B cell (primary cell): Measurements from ENCODE around the gene TEDC2. TPM values are rescaled to one million over a fixed set of nuclear protein-coding genes. Genes with fewer than 3 reads are reported as not detected.

Source experiments
- ATAC-seq: fragments of 200-7000 bp; cut with Tn5 transposase; one replicate; pipeline ENCODE4 v1.10.0; 2021; ENCODE audit warnings: low read depth, mild to moderate bottlenecking, moderate number of reproducible peaks, moderate library complexity
- CTCF ChIA-PET: fragments of 350-600 bp; sonication (Branson Sonifier 250); formaldehyde crosslinking; loops from one replicate; lab custom pipeline; 2021; ENCODE audit warnings: antibody characterized with exemption, inconsistent platforms; lab: Charles Lee
- POLR2A ChIA-PET: fragments of 350-600 bp; sonication (Branson Sonifier 250); formaldehyde crosslinking; loops from one replicate; lab custom pipeline; 2021; ENCODE audit warnings: antibody characterized with exemption; lab: Charles Lee
- DNase-seq: peaks from one replicate; pipeline ENCODE4 v3.0.0; 2013
- H2AFZ ChIP-seq: 2 replicates; pipeline ENCODE4 v1.6.1; 2012; ENCODE audit warnings: mild to moderate bottlenecking, low read depth, low read length; ENCODE audit not compliant: insufficient read depth, poor library complexity, severe bottlenecking
- H3K27ac ChIP-seq, 2 donors: 1 replicate in 1 of 2; 2 replicates in 1 of 2; pipeline ENCODE4 v1.5.1; 2012 to 2013; ENCODE audit warnings: low read length in 2 of 2, mild to moderate bottlenecking in 2 of 2, moderate library complexity in 1 of 2
- H3K27me3 ChIP-seq, 4 experiments: fragments of 200-600 bp in 1 of 4; sonication (generic) in 1 of 4; replicated peaks in 1 of 4; 1 replicate in 2 of 4; 2 replicates in 2 of 4; pipeline versions ENCODE4 v1.6.1 to v1.7.0; 2013 to 2016; ENCODE audit warnings: low read length in 3 of 4, mild to moderate bottlenecking in 2 of 4, mixed read lengths in 1 of 4, moderate library complexity in 1 of 4; ENCODE audit not compliant: insufficient read depth in 4 of 4, control insufficient read depth in 3 of 4; ENCODE audit errors: control extremely low read depth in 1 of 4
- H3K36me3 ChIP-seq, 2 experiments: replicated peaks in 1 of 2; 1 replicate in 1 of 2; 2 replicates in 1 of 2; pipeline versions ENCODE4 v1.6.1 to v1.7.1; 2013; ENCODE audit warnings: low read length in 1 of 2; ENCODE audit not compliant: insufficient read depth in 2 of 2, control insufficient read depth in 1 of 2; ENCODE audit errors: control extremely low read depth in 1 of 2, extremely low read depth in 1 of 2
- H3K4me1 ChIP-seq, 2 donors: fragments of 200-600 bp in 1 of 2; sonication (generic) in 1 of 2; 1 replicate in 1 of 2; 2 replicates in 1 of 2; pipeline versions ENCODE4 v1.5.1 to v1.6.1; 2013 to 2017; ENCODE audit warnings: low read length in 2 of 2; ENCODE audit not compliant: control insufficient read depth in 2 of 2, insufficient read depth in 2 of 2
- H3K4me2 ChIP-seq: replicated peaks from 2 replicates; pipeline ENCODE3; 2012; ENCODE audit warnings: mild to moderate bottlenecking, low read depth, low read length; ENCODE audit not compliant: poor library complexity, severe bottlenecking
- H3K4me3 ChIP-seq, 5 experiments: fragments of 200-600 bp in 1 of 5; sonication (generic) in 1 of 5; 1 replicate in 3 of 5; 2 replicates in 2 of 5; pipeline versions ENCODE4 v1.5.1 to v1.7.0; 2011 to 2016; ENCODE audit warnings: low read length in 4 of 5, mild to moderate bottlenecking in 4 of 5, low read depth in 2 of 5, control low read depth in 1 of 5, moderate library complexity in 1 of 5; ENCODE audit not compliant: insufficient read depth in 1 of 5; ENCODE audit errors: control extremely low read depth in 1 of 5, extremely low read depth in 1 of 5
- H3K79me2 ChIP-seq: fragments of 200-600 bp; sonication (generic); one replicate; pipeline ENCODE4 v1.6.0; 2016; ENCODE audit warnings: low read length; ENCODE audit not compliant: control insufficient read depth, insufficient read depth
- H3K9ac ChIP-seq: fragments of 200-600 bp; sonication (generic); 2 replicates; pipeline ENCODE4 v1.6.1; 2017; ENCODE audit warnings: mild to moderate bottlenecking, low read length, moderate library complexity
- H3K9me3 ChIP-seq, 3 donors: one replicate each; pipeline versions ENCODE4 v1.6.1 to v1.7.1; 2013; ENCODE audit warnings: low read length in 2 of 3; ENCODE audit not compliant: control insufficient read depth in 2 of 3, insufficient read depth in 1 of 3; ENCODE audit errors: control extremely low read depth in 1 of 3
- H4K20me1 ChIP-seq: 2 replicates; pipeline ENCODE4 v1.6.0; 2012; ENCODE audit warnings: mild to moderate bottlenecking, low read length; ENCODE audit not compliant: insufficient read depth, control insufficient read depth, poor library complexity, severe bottlenecking
- H3K27ac Mint-ChIP-seq: one replicate; pipeline ENCODE4 v1.8.0; 2021; ENCODE audit warnings: mixed read lengths
- H3K27me3 Mint-ChIP-seq: one replicate; pipeline ENCODE4 v1.8.0; 2021; ENCODE audit warnings: mixed read lengths
- H3K4me1 Mint-ChIP-seq: one replicate; pipeline ENCODE4 v1.8.0; 2021; ENCODE audit warnings: mixed read lengths
- H3K4me3 Mint-ChIP-seq: one replicate; pipeline ENCODE4 v1.8.0; 2021; ENCODE audit warnings: mixed read lengths
- H3K9me3 Mint-ChIP-seq: one replicate; pipeline ENCODE4 v1.8.0; 2022; ENCODE audit warnings: mixed read lengths; ENCODE audit not compliant: insufficient read depth
- EZH2 ChIP-seq: IDR thresholded peaks from 2 replicates; pipeline ENCODE4 v1.6.1; 2012; ENCODE audit warnings: borderline replicate concordance, low read depth, mild to moderate bottlenecking, moderate library complexity, low read length; ENCODE audit not compliant: insufficient read depth, poor library complexity, severe bottlenecking
- WGBS: methylation state at CpG from one replicate; pipeline ENCODE4 v1.1.5; 2013; ENCODE audit warnings: missing lambda C conversion rate; ENCODE audit not compliant: insufficient coverage; 5-methylcytosine and 5-hydroxymethylcytosine counted together
- intact Hi-C: fragments of 100-400 bp; cut with micrococcal nuclease; formaldehyde crosslinking; loops from one replicate; pipeline ENCODE4 v1.10.0; 2022
- polyA plus RNA-seq: library from polyadenylated mRNA; depleted of rRNA; stranded (reverse); fragments of >200 nt; gene quantifications from 2 replicates; pipeline ENCODE4 v1.2.3, GENCODE V29; 2012
- total RNA-seq, 2 donors: library from RNA; stranded (reverse); fragments of 120-200 nt in 1 of 2; gene quantifications; 1 replicate in 1 of 2; 2 replicates in 1 of 2; pipeline versions ENCODE4 v1.2.3 to v1.2.4, GENCODE V29; 2013 to 2022
- TF ChIP-seq, protein P1 (sequence below): fragments of 200-600 bp; IDR thresholded peaks from one replicate; pipeline ENCODE4 v1.8.0; 2022; ENCODE audit warnings: antibody characterized with exemption, mild to moderate bottlenecking

TEDC2 gene
- total and polyA plus RNA-seq, 2 donors (not counting 1 experiment from before 2014, with no cell fraction given) = 1.1 to 2.9 TPM

DNA sequence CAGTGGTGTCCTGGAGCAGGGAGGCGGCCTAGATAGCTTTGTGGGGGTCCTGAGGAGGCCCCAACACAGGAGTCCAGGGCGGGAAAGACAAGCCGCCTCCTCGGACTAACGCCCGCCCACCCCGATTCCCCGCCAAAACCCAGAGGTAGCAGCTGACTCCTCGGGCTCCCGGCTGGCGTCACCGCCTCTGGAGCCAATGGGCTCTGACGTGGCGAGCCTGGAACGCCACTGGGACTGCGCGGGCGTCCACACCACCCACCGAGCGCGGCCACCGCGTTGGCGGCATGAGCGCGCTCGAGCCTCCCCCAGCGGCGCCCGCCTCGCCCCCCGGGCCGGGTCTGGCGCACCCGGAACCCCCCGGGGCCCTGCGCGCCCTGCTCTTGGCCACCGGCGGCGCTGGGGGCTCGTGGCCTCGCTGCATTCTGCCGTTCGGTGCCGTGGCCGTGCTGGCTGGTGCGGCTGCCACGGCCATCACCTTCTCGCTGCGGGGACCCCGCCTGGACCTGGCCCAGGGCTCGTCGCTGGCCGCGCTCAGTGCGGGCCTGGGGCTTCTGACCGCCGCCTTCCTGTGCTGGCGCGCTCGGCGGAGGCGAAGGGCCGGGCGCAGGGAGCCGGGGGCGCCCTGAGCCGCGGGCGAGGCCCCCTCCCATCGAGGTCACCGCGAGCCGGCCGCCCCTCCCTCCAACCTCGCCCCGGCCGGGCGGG, 7.8 kb downstream of the TEDC2 start:
- Histone ChIP-seq H3K4me1 (peaks cover 48 to 57% of the 10 kb centered on the region in 2 donors), H3K27ac (no peak overlapping the region), H3K4me3 (peak overlapping the region in 3 of 5 experiments; percentile 41 to 55 (median 43)), H3K9ac (peak overlapping the region; percentile 66), H4K20me1 (peaks cover 32% of the 10 kb centered on the region), H3K9me3 (no peaks in the 10 kb centered on the region), H3K27me3 (peaks cover 0 to 44% (median 27%) of the 10 kb centered on the region in 4 experiments), H3K79me2 (peaks cover 1% of the 10 kb centered on the region), H3K4me2 (peak overlapping the region; percentile 97), H2AFZ (peak overlapping the region; percentile 66), H3K36me3 (no peaks in the 10 kb centered on the region)
- intact Hi-C loops = no loop called here
- peak overlapping the region; percentile 79 for H3K4me3 Mint-ChIP-seq
- peak; percentile 54 for DNase-seq
- POLR2A ChIA-PET = interaction anchor here (0.5 to 1.8 kb wide), 3 partner anchors 8 to 483 kb away, joined by 3 to 11 read pairs (median 5); partner anchors contain the start of genes GFER and TEDC2
- ATAC-seq = peak; percentile 7
- WGBS = 2% methylated on average over 80 of the region's 80 CpGs
- CTCF ChIA-PET = interaction anchor here (1.2 to 2.1 kb wide), 4 partner anchors 8 to 42 kb away, joined by 3 to 6 read pairs (median 4); partner anchors contain the start of gene TEDC2
- peaks cover 15% of the 10 kb centered on the region for H3K27me3 Mint-ChIP-seq
- peaks cover 34% of the 10 kb centered on the region for H3K4me1 Mint-ChIP-seq
- no peak for TF ChIP-seq EZH2
- TF ChIP-seq, protein P1, sequence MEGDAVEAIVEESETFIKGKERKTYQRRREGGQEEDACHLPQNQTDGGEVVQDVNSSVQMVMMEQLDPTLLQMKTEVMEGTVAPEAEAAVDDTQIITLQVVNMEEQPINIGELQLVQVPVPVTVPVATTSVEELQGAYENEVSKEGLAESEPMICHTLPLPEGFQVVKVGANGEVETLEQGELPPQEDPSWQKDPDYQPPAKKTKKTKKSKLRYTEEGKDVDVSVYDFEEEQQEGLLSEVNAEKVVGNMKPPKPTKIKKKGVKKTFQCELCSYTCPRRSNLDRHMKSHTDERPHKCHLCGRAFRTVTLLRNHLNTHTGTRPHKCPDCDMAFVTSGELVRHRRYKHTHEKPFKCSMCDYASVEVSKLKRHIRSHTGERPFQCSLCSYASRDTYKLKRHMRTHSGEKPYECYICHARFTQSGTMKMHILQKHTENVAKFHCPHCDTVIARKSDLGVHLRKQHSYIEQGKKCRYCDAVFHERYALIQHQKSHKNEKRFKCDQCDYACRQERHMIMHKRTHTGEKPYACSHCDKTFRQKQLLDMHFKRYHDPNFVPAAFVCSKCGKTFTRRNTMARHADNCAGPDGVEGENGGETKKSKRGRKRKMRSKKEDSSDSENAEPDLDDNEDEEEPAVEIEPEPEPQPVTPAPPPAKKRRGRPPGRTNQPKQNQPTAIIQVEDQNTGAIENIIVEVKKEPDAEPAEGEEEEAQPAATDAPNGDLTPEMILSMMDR = peak; percentile 35
- no peak overlapping the region for H3K27ac Mint-ChIP-seq
- H3K9me3 Mint-ChIP-seq = no peaks in the 10 kb centered on the region
